Measurements from ENCODE around the gene CNPPD1. TPM values are rescaled to one million over a fixed set of nuclear protein-coding genes. Genes with fewer than 3 reads are reported as not detected.

CNPPD1 gene
- total RNA-seq, 1 donor from 2014 or later: 16.7 TPM

GRCh38 chr2:219122202-219122980 is 54.3 kb downstream of the CNPPD1 start:
- DNase-seq (ENCODE audit: low read depth in 2 of 2): no peak

Other genes starting within 250 kb of the CNPPD1 start
- not detected in 2 replicates for gene CDK5R2, start 217.3 kb downstream of the CNPPD1 start, total RNA-seq
- not detected in 2 replicates for gene FEV, start 191.7 kb downstream of the CNPPD1 start, total RNA-seq
- gene CRYBA2, start 183.5 kb downstream of the CNPPD1 start, total RNA-seq: not detected in 2 replicates
- gene CFAP65, start 135.4 kb downstream of the CNPPD1 start, total RNA-seq: not detected in 2 replicates
- gene IHH, start 116.0 kb downstream of the CNPPD1 start, total RNA-seq: under 0.01 TPM in 2 replicates
- gene NHEJ1, start 16.1 kb downstream of the CNPPD1 start, total RNA-seq: 13.7 and 16.3 TPM in 2 replicates
- gene SLC23A3, start 6.9 kb downstream of the CNPPD1 start, total RNA-seq: 0.64 and 0.89 TPM in 2 replicates
- 49.0 and 65.2 TPM in 2 replicates for gene RETREG2, start 1.4 kb upstream of the CNPPD1 start, total RNA-seq
- gene ZFAND2B, start 29.9 kb upstream of the CNPPD1 start, total RNA-seq: 20.0 and 22.1 TPM in 2 replicates
- 21.4 and 27.3 TPM in 2 replicates for gene ABCB6, start 42.0 kb upstream of the CNPPD1 start, total RNA-seq
- 34.5 and 60.4 TPM in 2 replicates for gene ATG9A, start 52.7 kb upstream of the CNPPD1 start, total RNA-seq
- 15.8 and 19.2 TPM in 2 replicates for gene ANKZF1, start 52.9 kb upstream of the CNPPD1 start, total RNA-seq
- 4.7 and 5.6 TPM in 2 replicates for gene GLB1L, start 68.5 kb upstream of the CNPPD1 start, total RNA-seq
- gene STK16, start 68.6 kb upstream of the CNPPD1 start, total RNA-seq: 14.5 and 16.3 TPM in 2 replicates
- not detected in 2 replicates for gene TUBA4B, start 76.3 kb upstream of the CNPPD1 start, total RNA-seq
- 12.1 and 14.4 TPM in 2 replicates for gene TUBA4A, start 77.0 kb upstream of the CNPPD1 start, total RNA-seq
- 15.4 and 30.0 TPM in 2 replicates for gene DNAJB2, start 102.4 kb upstream of the CNPPD1 start, total RNA-seq
- gene PTPRN, start 132.5 kb upstream of the CNPPD1 start, total RNA-seq: not detected in 2 replicates
- not detected in 2 replicates for gene RESP18, start 155.8 kb upstream of the CNPPD1 start, total RNA-seq
- 53.1 and 69.5 TPM in 2 replicates for gene DNPEP, start 211.0 kb upstream of the CNPPD1 start, total RNA-seq
- gene DES, start 241.5 kb upstream of the CNPPD1 start, total RNA-seq: not detected in 2 replicates

Data from dermis microvascular lymphatic vessel endothelial cell (primary cell).